Stimulated activated CD8-positive, alpha-beta memory T cell treated with anti-CD3 and anti-CD28 coated beads, Interleukin-7, amount 100 ng/mL, for 4 hours (primary cell): ENCODE results near the gene ANKRD55.
"Not testable (repeated sequence)": the region's sequence is repeated elsewhere in the genome, so short reads cannot be mapped to it uniquely, and the experiment has no call there.

Experiments
- DNase-seq, 2 donors: peaks; one replicate each; pipeline ENCODE4 v3.0.0-alpha.2; 2020; ENCODE audit warnings: low read depth in 2 of 2

The ANKRD55 gene

DNA sequence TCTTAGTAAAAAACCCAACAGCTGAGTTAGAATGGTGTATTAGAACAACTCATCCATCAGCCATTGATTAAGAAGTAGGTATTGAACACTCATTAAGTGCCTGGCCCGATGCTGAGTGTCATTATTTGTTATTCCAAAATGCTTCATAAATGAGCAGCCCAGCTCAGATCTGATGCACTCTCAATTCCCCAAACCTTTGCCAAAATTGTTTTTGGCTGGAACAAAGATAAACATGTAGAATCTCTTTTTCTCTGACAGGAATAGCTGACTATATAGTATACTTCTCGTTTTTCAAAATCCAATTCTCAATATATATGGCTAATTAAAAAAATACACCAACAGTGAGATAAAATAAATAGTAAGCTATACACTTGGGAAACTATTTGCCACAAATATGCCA lies 20.0 kb upstream of the ANKRD55 start:
- DNase-seq: no peak

DNA sequence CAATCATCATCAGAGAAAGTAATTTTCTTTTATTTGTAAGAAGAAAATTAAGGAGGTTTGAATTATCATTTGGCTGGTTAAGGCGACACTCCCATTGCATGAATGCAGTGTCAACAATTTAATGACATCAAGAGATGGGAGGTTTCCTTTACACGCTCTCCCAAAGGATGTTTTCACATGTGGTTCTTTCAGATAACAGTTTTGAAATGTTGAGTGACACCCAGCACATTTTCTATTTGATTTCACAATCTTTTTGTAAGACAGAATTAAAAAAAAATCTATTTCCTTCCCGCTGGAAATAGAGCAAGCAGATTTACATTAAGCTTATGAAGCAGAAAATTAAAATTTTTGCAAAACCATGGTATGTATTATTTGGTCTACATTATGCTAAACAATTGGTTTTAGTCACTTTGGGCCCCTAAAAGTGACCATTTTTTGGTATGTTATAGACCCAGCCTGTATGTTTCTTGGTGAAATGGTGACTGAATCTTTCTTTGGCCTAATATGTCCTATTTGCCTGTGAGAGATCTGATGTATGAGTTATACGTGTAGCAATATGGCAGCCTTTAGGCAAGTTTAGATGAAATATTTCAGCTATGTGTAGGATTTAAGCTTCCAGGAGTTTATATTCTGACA lies 18.9 kb upstream of the ANKRD55 start:
- DNase-seq: no peak

DNA sequence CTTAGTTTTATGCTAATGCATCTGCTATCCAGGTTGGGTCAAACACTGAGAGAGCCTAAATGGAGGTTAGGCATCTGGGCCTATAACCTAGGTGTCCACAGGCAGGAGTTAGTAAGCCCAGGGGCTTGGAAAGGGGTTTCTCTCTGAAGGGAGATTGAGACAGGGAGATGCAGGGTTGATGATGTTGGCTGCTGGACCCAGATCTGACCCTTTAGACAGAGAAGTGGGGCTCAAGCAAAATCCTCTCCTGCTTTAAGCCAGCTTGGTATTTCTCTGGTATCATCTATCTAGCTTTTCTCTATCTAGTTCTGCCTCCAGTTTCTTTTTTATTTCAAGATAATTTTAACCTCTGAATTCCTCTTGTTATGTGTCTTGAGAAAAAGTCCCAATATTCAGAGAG lies 18.3 kb upstream of the ANKRD55 start:
- DNase-seq: no peak

DNA sequence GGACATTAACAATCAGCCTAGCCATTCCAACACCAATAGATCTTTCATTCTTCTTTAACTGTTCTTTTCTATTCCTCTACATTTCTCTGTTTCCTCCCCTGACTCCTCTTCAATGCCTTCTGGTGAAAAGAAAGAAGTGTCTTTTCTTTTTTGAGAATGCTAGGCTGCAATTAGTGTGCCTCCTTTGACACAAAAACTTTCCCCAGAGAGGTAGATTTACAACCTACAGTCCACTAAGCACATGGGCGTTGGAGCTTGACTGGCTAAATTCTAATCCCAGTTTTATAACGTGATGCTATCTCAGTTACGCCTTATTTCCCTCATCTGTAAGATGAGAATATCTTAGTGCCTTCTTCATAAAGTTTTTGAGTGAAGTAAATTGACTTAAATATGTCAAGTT lies 16.9 kb upstream of the ANKRD55 start:
- no peak for DNase-seq

DNA sequence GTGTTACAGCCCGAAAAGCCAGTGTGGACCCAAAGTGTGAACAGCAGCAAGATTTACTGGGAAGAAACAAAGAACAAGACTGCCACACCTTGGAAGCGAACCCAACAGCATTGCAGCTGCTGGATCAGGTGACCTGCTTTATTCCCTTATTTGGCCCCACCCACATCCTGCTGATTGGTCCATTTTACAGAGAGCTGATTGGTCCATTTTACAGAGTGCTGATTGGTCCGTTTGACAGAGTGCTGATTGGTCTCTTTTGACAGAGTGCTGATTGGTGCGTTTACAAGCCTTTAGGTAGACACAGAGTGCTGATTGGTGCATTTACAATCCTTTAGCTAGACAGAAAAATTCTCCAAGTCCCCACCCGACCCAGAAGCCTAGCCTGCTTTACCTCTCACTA lies 16.0 kb upstream of the ANKRD55 start:
- DNase-seq: not testable (repeated sequence)

DNA sequence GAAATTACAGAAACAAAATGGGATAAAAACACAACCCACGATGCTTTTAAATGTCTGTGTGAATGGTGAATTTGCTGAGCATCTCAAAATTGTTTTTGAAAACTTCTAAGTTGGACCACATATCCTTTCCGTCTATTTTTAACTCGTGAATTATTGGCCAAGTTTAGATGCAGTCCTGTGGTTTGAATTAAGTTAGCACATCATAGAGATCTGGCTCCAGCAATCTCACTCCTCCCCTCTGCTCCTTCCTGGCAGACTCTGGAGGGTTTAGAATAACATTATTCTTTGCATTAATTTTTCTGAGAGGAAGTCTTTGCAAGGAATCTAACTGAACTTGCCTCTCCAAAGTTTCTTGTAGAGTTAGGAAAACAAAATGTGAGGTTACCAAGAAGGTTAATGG lies 14.5 kb upstream of the ANKRD55 start:
- no peak for DNase-seq

DNA sequence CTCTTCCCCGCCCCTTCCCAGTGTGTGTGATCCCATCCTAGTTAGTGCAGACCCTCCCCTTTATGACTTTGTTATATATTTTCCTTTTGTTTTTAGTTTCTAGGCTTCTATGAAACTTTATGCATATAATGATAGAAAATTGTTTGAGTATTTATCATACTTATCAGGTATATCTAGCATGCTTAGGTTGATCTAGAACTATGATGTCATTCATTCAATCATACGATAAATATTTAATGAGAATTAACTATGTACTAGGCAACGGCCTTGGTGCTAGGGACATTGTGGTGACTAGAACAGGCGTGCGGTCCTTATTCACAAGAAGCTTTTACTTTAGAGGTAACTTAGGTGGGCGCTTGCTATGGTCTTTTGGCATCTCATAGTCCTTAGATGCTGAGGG lies 13.6 kb upstream of the ANKRD55 start:
- DNase-seq: no peak

DNA sequence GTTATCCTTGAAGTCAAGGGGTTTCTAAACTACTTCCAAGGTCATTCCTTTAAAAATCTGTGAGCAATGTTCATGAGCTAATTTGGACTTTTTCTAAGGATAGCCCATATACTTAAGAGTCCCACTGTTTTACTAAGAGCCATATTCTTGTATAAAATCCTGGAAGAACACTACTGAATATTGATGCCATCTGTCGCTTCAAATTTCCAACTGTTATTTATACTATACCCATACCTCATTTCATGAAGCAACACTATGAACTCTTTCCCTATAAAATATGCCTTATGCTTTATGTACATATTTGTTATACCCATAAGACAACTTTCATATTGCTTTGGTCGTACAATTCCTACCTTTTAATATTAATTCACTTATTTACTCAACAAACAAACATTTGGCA lies 12.4 kb upstream of the ANKRD55 start:
- no peak for DNase-seq

DNA sequence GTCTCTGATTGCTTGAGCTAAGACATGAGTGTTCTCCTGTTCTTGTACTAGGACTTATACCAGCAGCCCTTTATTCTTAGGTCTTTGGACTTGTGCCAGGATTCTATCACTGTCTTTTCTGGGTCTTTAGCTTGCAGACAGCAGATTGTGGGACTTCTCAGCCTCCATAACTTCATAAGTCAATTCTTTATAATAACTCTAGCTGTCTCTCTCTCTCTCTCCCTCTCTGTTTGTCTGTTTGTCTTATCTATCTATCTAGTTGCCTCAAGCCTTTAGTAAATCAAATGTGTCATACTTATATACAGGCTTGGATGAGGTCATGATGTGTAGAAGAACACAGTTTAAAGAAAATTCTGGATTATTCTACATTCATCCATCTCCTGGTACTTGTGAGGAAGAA lies 11.5 kb upstream of the ANKRD55 start:
- no peak for DNase-seq

DNA sequence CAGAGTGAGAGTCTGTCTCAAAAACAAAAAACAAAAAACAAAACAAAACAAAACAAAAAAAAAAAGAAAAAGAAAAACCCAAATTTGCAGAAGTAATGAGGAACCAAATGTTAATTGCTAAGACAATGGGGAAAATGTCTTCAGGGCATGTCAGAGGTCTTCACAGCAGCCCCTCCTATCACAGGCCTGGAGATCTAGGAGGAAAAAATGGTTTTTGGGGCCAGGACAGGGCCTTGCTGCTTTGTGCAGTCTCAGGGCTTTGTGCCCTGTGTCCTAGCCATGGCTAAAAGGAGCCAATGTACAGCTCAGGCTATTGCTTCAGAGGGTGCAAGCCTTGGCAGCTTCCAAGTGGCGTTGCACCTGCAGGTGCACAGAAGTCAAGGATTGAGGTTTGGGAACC lies 9.1 kb upstream of the ANKRD55 start:
- DNase-seq: not testable (repeated sequence)

DNA sequence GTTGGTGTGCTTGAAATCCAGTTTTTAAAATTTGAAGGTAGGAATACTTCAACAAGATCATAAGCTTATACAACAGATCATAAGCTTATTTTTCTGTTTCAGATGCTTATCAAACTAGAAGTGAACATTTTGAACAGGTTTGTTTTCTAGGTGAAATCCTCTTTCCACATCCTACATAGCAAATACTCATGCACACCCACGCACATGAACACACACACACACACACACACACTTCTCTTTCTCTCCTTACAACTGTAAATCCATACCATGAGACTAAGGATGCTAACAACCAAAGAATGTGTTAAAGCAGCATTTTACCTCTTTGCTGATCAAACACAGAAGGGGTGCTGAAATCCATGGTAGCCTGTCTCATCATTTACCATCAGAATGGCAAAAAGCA lies 592 bp downstream of the ANKRD55 start:
- no peak for DNase-seq

DNA sequence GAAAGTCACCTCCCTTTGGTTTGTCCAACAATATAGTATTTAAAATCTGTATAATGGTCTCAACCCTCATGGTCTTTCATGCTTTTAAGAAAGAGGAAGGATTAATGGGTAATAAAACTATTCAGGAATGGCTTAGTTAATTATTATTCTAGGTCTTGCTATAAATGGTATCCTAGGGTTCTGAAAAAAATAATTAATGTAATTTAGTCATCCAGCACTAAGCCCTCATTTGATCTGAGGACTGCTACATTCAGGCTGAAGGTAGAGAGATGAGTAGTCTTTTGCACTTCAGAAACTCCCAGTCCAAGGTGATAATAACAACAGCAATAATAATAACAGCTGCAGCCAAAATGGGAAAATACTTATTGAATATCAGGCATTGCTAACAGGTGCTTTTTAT lies 2.6 kb downstream of the ANKRD55 start:
- DNase-seq: no peak

DNA sequence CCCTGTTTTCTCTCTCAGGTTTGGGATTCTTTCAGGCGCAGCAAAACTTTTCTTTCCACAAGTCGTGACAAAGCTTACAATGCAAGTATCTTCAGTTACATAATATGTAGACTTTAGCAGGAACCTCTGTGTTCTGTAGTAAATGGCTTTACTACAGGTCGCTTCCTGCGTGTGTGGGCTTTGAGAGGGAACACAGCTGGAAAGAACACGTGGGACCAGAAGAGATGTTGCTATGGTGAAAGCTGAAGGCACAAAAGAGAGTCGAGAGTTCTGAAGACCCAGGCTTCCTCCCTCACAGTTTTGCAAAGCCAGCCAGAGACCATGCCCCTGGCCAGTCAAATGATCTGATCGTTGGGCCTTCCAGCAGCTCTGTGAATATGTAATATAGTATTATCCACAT lies 4.0 kb downstream of the ANKRD55 start:
- no peak for DNase-seq

DNA sequence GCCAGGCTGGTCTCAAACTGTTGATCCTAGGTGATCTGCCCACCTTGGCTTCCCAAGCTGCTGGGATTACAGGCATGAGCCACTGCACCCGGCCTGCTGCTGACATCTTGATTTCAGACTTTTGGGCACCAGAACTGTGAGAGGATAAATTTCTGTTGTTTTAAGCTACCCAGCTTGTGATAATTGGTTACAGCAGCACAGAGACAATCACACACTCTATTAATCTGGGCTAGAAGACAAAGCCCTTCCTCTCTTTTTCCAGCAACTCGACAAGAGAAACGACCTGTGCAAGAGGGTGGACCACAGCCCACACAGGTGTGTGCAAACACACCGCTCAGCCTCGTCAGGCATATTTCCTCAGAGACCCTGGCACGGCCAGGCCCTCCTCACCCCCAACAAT lies 4.5 kb downstream of the ANKRD55 start:
- DNase-seq: no peak

DNA sequence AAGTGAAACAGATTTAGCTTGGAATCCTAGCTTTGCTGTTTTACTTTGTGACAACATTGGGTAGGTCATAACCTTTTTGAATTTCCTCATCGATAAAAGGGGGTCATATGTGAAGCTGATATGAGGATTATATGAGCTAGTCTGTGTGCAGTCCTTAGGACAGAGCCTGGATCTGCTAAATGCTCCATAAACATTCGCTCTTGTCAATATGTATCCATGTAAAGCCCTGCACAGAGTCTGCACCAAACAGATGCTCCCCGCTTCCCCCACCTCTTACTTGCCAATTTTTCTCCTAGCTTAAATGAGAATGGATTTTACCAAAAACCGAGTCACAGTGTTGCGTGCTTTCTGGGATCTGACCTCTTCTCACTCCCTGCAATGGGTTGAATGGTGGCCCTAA lies 5.4 kb downstream of the ANKRD55 start:
- no peak for DNase-seq

DNA sequence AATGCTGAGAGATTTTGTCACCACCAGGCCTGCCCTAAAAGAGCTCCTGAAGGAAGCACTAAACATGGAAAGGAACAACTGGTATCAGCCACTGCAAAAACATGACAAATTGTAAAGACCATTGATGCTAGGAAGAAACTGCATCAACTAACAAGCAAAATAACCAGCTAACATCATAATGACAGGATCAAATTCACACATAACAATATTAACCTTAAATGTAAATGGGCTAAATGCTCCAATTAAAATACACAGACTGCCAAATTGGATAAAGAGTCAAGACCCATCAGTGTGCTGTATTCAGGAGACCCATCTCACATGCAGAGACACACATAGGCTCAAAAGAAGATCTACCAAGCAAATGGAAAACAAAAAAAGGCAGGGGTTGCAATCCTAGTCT lies 9.8 kb downstream of the ANKRD55 start:
- DNase-seq: not testable (repeated sequence)

DNA sequence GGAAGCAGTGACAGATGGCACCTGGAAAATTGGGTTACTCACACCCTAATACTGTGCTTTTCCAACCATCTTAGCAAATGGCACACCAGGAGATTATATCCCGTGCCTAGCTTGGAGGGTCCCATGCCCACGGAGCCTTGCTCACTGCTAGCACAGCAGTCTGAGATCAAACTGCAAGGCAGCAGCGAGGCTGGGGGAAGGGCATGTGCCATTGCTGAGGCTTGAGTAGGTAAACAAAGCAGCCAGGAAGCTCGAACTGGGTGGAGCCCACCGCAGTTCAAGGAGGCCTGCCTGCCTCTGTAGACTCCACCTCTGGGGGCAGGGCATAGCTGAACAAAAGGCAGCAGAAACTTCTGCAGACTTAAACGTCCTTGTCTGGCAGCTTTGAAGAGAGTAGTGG lies 11.5 kb downstream of the ANKRD55 start:
- not testable (repeated sequence) for DNase-seq

DNA sequence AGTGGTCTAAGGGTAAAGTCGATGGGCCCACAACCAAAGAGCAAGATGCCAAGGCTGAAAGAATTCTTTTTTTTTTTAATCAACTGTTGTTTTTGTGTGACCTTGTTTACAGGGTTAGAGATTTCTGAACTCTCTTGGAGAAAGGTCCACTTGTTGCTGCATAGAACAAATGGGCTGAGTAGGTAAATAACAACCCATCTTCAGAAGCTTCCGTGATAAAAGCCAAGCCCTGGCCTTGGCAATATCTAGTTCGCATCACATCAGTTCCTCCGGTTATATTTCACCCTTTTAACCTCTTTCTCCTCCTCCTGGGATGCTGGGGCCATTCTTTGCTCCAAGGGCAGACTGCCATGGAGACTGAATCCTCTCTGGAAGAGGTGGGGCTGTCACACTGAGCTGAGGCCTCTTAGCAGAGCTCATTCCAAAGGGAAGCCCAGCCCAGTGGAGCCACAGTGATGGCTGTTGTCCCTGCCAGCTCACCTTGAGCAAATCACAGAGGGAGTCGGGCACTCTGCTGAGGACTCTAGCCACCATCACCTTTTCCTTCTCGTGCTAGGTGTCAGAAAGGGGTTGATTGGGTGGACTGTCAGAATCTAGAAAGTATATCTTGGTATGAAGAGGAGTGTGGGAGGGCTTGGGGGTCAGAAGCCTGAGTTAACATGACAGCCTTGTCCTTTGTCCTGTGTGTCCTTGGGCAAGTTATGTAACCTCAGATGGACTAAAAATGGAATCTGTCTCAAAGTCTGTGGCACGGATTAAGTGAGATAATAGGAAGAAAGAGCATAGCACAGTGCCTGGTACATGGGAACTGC lies 17.9 kb downstream of the ANKRD55 start:
- no peak for DNase-seq

DNA sequence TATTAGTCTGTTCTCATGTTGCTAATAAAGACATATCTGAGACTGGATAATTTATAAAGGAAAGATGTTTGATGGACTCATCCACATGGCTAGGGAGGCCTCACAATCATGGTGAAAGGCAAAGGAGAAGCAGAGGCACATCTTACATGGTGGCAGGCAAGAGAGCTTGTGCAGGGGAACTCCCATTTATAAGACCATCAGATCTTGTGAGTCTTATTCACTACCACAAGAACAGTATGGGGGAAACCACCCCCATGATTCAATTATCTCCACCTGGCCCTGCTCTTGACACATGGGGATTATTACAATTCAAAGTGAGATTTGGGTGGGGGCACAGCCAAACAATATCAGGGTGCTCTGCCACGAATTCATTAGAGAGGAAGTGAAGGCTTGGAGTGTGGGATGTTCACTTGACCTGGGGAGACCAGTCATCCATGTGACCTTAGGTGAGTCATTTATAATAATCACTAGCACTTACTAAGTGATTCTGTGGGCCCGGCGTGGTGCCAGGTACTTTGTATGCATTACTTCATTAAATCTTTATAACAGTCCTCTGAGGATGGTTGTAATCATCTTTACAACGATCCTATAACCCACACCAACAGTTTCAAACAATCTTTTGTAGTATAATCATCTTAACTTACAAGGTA lies 19.1 kb downstream of the ANKRD55 start:
- DNase-seq: not testable (repeated sequence)

DNA sequence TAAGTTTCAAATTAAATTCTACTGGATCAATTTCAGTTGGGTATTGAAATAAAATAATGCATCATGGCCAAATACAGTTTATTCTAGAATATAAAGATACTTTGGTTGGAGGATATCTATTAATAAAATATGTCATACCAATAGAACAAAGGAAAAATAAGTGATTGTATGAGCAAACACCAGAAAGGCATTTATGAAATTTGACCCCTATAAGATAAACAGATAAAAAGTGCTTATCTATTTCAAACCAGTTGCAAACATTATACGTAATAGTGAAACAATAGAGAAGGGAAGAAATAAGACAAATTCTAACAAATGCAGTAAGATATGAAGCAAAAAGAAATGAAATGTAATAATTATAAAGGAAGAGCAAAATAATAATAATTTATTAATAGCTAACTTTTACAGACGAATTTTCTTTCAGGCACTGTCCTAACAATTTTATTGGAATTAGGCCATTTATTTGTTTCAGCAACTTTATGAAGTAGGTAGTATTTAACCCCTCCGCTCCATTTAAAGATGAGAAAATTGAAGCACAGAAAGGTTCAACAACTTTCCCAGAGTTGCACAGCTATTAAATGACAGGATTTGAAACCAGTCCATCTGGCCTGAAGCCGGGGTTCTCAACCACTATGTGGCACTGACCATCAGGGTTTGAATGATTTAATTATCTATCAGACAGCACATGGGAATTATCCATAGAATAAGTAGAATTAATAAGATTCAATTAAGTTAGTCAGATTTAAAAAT lies 20.8 kb downstream of the ANKRD55 start:
- no peak for DNase-seq

DNA sequence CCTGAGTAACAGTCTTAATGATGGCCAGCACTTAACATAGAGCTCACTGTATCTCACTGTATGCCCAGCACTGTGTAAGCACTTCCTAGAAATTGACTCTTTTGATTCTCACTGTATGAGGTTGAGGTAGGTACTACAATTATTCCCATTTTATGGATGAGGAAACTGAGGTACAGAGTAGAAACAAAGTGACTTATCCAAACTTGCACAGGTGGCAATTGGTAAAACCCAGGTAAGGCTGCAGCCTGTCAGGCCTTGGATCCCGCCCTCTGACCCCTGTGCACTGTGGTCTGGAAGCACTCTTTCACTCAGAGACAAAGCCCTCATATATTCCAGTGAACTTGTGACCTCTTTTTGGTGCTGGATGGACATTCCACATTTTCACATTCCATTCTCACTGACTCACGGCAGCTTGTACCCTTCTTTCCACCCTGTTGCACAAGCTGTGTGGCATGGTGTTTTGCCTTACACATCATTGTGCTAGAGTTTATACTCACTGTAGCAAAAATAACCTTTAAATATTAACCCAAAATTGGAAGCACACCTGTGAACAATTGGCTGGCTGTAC lies 21.7 kb downstream of the ANKRD55 start:
- DNase-seq: no peak

DNA sequence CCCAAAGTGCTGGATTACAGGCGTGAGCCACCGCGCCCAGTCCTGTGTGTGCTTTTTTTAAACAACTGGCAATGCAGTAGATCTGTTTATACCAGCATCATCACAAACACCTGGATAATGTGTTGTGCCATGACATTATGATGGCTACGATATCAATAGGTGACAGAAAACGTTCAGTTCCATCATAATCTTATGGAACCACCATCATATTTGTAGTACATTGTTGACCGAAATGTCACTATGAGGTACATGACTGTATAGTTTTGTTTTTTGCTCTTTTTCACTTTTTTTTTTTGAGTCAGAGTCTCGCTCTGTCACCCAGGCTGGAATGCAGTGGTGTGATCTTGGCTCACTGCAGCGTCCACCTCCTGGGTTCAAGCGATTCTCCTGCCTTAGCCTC lies 24.4 kb downstream of the ANKRD55 start:
- DNase-seq: no peak
